ENCODE results near the gene ATXN10. TPM values are rescaled to one million over a fixed set of nuclear protein-coding genes. Genes with fewer than 3 reads are reported as not detected.

Gene ATXN10
- total RNA-seq, 1 experiment from 2014 or later = 135 TPM

GRCh38 chr22:45677063-45677462 is 5.4 kb downstream of the ATXN10 start:
- no peaks in the 10 kb centered on the region for H3K9me2 ChIP-seq (ENCODE audit: insufficient read depth)
- H3K9ac ChIP-seq (ENCODE audit: low read length) = no peak overlapping the region
- 0 out of 2 replicates have a peak, but pooled peaks cover 3% of the 10 kb centered on the region for H4K20me1 ChIP-seq (ENCODE audit: insufficient read depth)
- DNase-seq (ENCODE audit: low read depth, low spot score) (no peak), ATAC-seq (no peak)
- H3K4me3 ChIP-seq (replicated peaks in 1 of 2; ENCODE audit: low read depth in 1 of 2, low read length in 2 of 2) = no peak overlapping the region
- H3K4me2 ChIP-seq (ENCODE audit: low read length) = no peak overlapping the region
- CTCF ChIA-PET = interaction anchor here (0.6 kb wide), 1 partner anchor 300 kb away, joined by 3 read pairs; the partner anchor contains the start of gene WNT7B
- no peak overlapping the region for H3K27ac ChIP-seq (ENCODE audit: low read depth, low read length)
- no peaks in the 10 kb centered on the region for H3K36me3 ChIP-seq (ENCODE audit: control insufficient read depth in 1 of 2, insufficient read depth in 2 of 2, low read length in 2 of 2)
- POLR2A ChIA-PET = no interaction called here
- RAD21 ChIA-PET (ENCODE audit: low non-redundant PET in 1 of 2, low total read pairs in 2 of 2, uncharacterized antibody in 2 of 2, unreplicated experiment in 2 of 2) = no interaction called here
- H3K27me3 ChIP-seq (ENCODE audit: insufficient read depth, low read length) = no peaks in the 10 kb centered on the region
- peaks cover 9 to 64% of the 10 kb centered on the region in 2 experiments for H3K4me1 ChIP-seq (ENCODE audit: control insufficient read depth in 1 of 2, insufficient read depth in 2 of 2, low read length in 2 of 2)
- no peak overlapping the region for H2AFZ ChIP-seq (ENCODE audit: low read depth, low read length, poor library complexity, severe bottlenecking)
- no peak for TF ChIP-seq CTCF (IDR thresholded peaks at IDR 0.05 in 2 of 3, conservative IDR thresholded peaks at IDR 0.05 in 1 of 3; ENCODE audit: borderline replicate concordance in 1 of 3, insufficient read depth in 1 of 3, low read depth in 2 of 3, low read length in 2 of 3)
- TF ChIP-seq, protein P1, sequence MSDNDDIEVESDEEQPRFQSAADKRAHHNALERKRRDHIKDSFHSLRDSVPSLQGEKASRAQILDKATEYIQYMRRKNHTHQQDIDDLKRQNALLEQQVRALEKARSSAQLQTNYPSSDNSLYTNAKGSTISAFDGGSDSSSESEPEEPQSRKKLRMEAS (IDR thresholded peaks at IDR 0.05) = no peak
- no peak for TF ChIP-seq SIN3A (IDR thresholded peaks at IDR 0.05; ENCODE audit: low read depth)
- no peak for TF ChIP-seq ZFX (IDR thresholded peaks at IDR 0.05)
- no peak for TF ChIP-seq REST (IDR thresholded peaks at IDR 0.05; ENCODE audit: low read depth)
- no peak for TF ChIP-seq SRF (IDR thresholded peaks at IDR 0.05; ENCODE audit: low read depth)
- no peak for TF ChIP-seq EZH2 (IDR thresholded peaks at IDR 0.05)
- H3K79me2 ChIP-seq (ENCODE audit: insufficient read depth, low read length) = peaks cover 99% of the 10 kb centered on the region
- intact Hi-C loops (cut with micrococcal nuclease) = no loop called here
- BruUV-seq (replicated peaks) = no TSS peak
- H3K9me3 ChIP-seq (ENCODE audit: control insufficient read depth in 1 of 2, insufficient read depth in 1 of 2, low read depth in 1 of 2, low read length in 2 of 2) = no peaks in the 10 kb centered on the region
